B cell (primary cell): ENCODE results near the gene SIPA1L2. TPM values are rescaled to one million over a fixed set of nuclear protein-coding genes. Genes with fewer than 3 reads are reported as not detected.

Experiments
- ATAC-seq: fragments of 200-7000 bp; cut with Tn5 transposase; one replicate; pipeline ENCODE4 v1.10.0; 2021; ENCODE audit warnings: low read depth, mild to moderate bottlenecking, moderate number of reproducible peaks, moderate library complexity
- CTCF ChIA-PET: fragments of 350-600 bp; sonication (Branson Sonifier 250); formaldehyde crosslinking; loops from one replicate; lab custom pipeline; 2021; ENCODE audit warnings: antibody characterized with exemption, inconsistent platforms; lab: Charles Lee
- POLR2A ChIA-PET: fragments of 350-600 bp; sonication (Branson Sonifier 250); formaldehyde crosslinking; loops from one replicate; lab custom pipeline; 2021; ENCODE audit warnings: antibody characterized with exemption; lab: Charles Lee
- DNase-seq: peaks from one replicate; pipeline ENCODE4 v3.0.0; 2013
- H2AFZ ChIP-seq: 2 replicates; pipeline ENCODE4 v1.6.1; 2012; ENCODE audit warnings: mild to moderate bottlenecking, low read depth, low read length; ENCODE audit not compliant: insufficient read depth, poor library complexity, severe bottlenecking
- H3K27ac ChIP-seq, 2 donors: 1 replicate in 1 of 2; 2 replicates in 1 of 2; pipeline ENCODE4 v1.5.1; 2012 to 2013; ENCODE audit warnings: low read length in 2 of 2, mild to moderate bottlenecking in 2 of 2, moderate library complexity in 1 of 2
- H3K27me3 ChIP-seq, 4 experiments: fragments of 200-600 bp in 1 of 4; sonication (generic) in 1 of 4; replicated peaks in 1 of 4; 1 replicate in 2 of 4; 2 replicates in 2 of 4; pipeline versions ENCODE4 v1.6.1 to v1.7.0; 2013 to 2016; ENCODE audit warnings: low read length in 3 of 4, mild to moderate bottlenecking in 2 of 4, mixed read lengths in 1 of 4, moderate library complexity in 1 of 4; ENCODE audit not compliant: insufficient read depth in 4 of 4, control insufficient read depth in 3 of 4; ENCODE audit errors: control extremely low read depth in 1 of 4
- H3K36me3 ChIP-seq, 2 experiments: replicated peaks in 1 of 2; 1 replicate in 1 of 2; 2 replicates in 1 of 2; pipeline versions ENCODE4 v1.6.1 to v1.7.1; 2013; ENCODE audit warnings: low read length in 1 of 2; ENCODE audit not compliant: insufficient read depth in 2 of 2, control insufficient read depth in 1 of 2; ENCODE audit errors: control extremely low read depth in 1 of 2, extremely low read depth in 1 of 2
- H3K4me1 ChIP-seq, 2 donors: fragments of 200-600 bp in 1 of 2; sonication (generic) in 1 of 2; 1 replicate in 1 of 2; 2 replicates in 1 of 2; pipeline versions ENCODE4 v1.5.1 to v1.6.1; 2013 to 2017; ENCODE audit warnings: low read length in 2 of 2; ENCODE audit not compliant: control insufficient read depth in 2 of 2, insufficient read depth in 2 of 2
- H3K4me2 ChIP-seq: replicated peaks from 2 replicates; pipeline ENCODE3; 2012; ENCODE audit warnings: mild to moderate bottlenecking, low read depth, low read length; ENCODE audit not compliant: poor library complexity, severe bottlenecking
- H3K4me3 ChIP-seq, 5 experiments: fragments of 200-600 bp in 1 of 5; sonication (generic) in 1 of 5; 1 replicate in 3 of 5; 2 replicates in 2 of 5; pipeline versions ENCODE4 v1.5.1 to v1.7.0; 2011 to 2016; ENCODE audit warnings: low read length in 4 of 5, mild to moderate bottlenecking in 4 of 5, low read depth in 2 of 5, control low read depth in 1 of 5, moderate library complexity in 1 of 5; ENCODE audit not compliant: insufficient read depth in 1 of 5; ENCODE audit errors: control extremely low read depth in 1 of 5, extremely low read depth in 1 of 5
- H3K79me2 ChIP-seq: fragments of 200-600 bp; sonication (generic); one replicate; pipeline ENCODE4 v1.6.0; 2016; ENCODE audit warnings: low read length; ENCODE audit not compliant: control insufficient read depth, insufficient read depth
- H3K9ac ChIP-seq: fragments of 200-600 bp; sonication (generic); 2 replicates; pipeline ENCODE4 v1.6.1; 2017; ENCODE audit warnings: mild to moderate bottlenecking, low read length, moderate library complexity
- H3K9me3 ChIP-seq, 3 donors: one replicate each; pipeline versions ENCODE4 v1.6.1 to v1.7.1; 2013; ENCODE audit warnings: low read length in 2 of 3; ENCODE audit not compliant: control insufficient read depth in 2 of 3, insufficient read depth in 1 of 3; ENCODE audit errors: control extremely low read depth in 1 of 3
- H4K20me1 ChIP-seq: 2 replicates; pipeline ENCODE4 v1.6.0; 2012; ENCODE audit warnings: mild to moderate bottlenecking, low read length; ENCODE audit not compliant: insufficient read depth, control insufficient read depth, poor library complexity, severe bottlenecking
- H3K27ac Mint-ChIP-seq: one replicate; pipeline ENCODE4 v1.8.0; 2021; ENCODE audit warnings: mixed read lengths
- H3K27me3 Mint-ChIP-seq: one replicate; pipeline ENCODE4 v1.8.0; 2021; ENCODE audit warnings: mixed read lengths
- H3K4me1 Mint-ChIP-seq: one replicate; pipeline ENCODE4 v1.8.0; 2021; ENCODE audit warnings: mixed read lengths
- H3K4me3 Mint-ChIP-seq: one replicate; pipeline ENCODE4 v1.8.0; 2021; ENCODE audit warnings: mixed read lengths
- H3K9me3 Mint-ChIP-seq: one replicate; pipeline ENCODE4 v1.8.0; 2022; ENCODE audit warnings: mixed read lengths; ENCODE audit not compliant: insufficient read depth
- CTCF ChIP-seq: fragments of 200-600 bp; IDR thresholded peaks from one replicate; pipeline ENCODE4 v1.8.0; 2022; ENCODE audit warnings: antibody characterized with exemption, mild to moderate bottlenecking
- EZH2 ChIP-seq: IDR thresholded peaks from 2 replicates; pipeline ENCODE4 v1.6.1; 2012; ENCODE audit warnings: borderline replicate concordance, low read depth, mild to moderate bottlenecking, moderate library complexity, low read length; ENCODE audit not compliant: insufficient read depth, poor library complexity, severe bottlenecking
- WGBS: methylation state at CpG from one replicate; pipeline ENCODE4 v1.1.5; 2013; ENCODE audit warnings: missing lambda C conversion rate; ENCODE audit not compliant: insufficient coverage; 5-methylcytosine and 5-hydroxymethylcytosine counted together
- intact Hi-C: fragments of 100-400 bp; cut with micrococcal nuclease; formaldehyde crosslinking; loops from one replicate; pipeline ENCODE4 v1.10.0; 2022
- polyA plus RNA-seq: library from polyadenylated mRNA; depleted of rRNA; stranded (reverse); fragments of >200 nt; gene quantifications from 2 replicates; pipeline ENCODE4 v1.2.3, GENCODE V29; 2012
- total RNA-seq, 2 donors: library from RNA; stranded (reverse); fragments of 120-200 nt in 1 of 2; gene quantifications; 1 replicate in 1 of 2; 2 replicates in 1 of 2; pipeline versions ENCODE4 v1.2.3 to v1.2.4, GENCODE V29; 2013 to 2022

Gene SIPA1L2
- total and polyA plus RNA-seq, 2 donors (not counting 1 experiment from before 2014, with no cell fraction given): 0.07 TPM

- Histone ChIP-seq H3K9me3 (peaks cover 0 to 4% (median 0%) of the 10 kb centered on the region in 3 donors), H2AFZ (no peak overlapping the region), H3K79me2 (no peaks in the 10 kb centered on the region), H3K27me3 (no peaks in the 10 kb centered on the region), H3K4me2 (no peak overlapping the region), H3K27ac (no peak overlapping the region), H3K36me3 (no peaks in the 10 kb centered on the region), H3K4me1 (peaks cover 19 to 25% of the 10 kb centered on the region in 2 donors), H4K20me1 (no peaks in the 10 kb centered on the region), H3K4me3 (no peak overlapping the region), H3K9ac (no peak overlapping the region)
- Mint-ChIP-seq H3K27me3 (no peaks in the 10 kb centered on the region), H3K9me3 (no peaks in the 10 kb centered on the region), H3K4me3 (no peak overlapping the region), H3K4me1 (peaks cover 18% of the 10 kb centered on the region), H3K27ac (no peak overlapping the region)
- WGBS: 100% methylated on average over 1 of the region's 6 CpGs
- ATAC-seq: no peak
- ChIA-PET CTCF (no interaction called here), POLR2A (no interaction called here)
- no peak for DNase-seq
- TF ChIP-seq CTCF: no peak
- intact Hi-C loops: no loop called here
Observed at GRCh38 chr1:232589111-232589811, 40.7 kb downstream of the SIPA1L2 start.

- Histone ChIP-seq H3K27ac (no peak overlapping the region), H3K4me2 (no peak overlapping the region), H2AFZ (no peak overlapping the region), H3K4me1 (peaks cover 19 to 25% of the 10 kb centered on the region in 2 donors), H3K36me3 (no peaks in the 10 kb centered on the region), H3K79me2 (no peaks in the 10 kb centered on the region), H3K4me3 (no peak overlapping the region), H3K9ac (no peak overlapping the region), H3K9me3 (peaks cover 0 to 4% (median 0%) of the 10 kb centered on the region in 3 donors), H4K20me1 (no peaks in the 10 kb centered on the region), H3K27me3 (no peaks in the 10 kb centered on the region)
- ATAC-seq: no peak
- no peak for DNase-seq
- H3K4me3 Mint-ChIP-seq: no peak overlapping the region
- no peak for TF ChIP-seq CTCF
- TF ChIP-seq EZH2: no peak
- 79% methylated on average over 9 of the region's 11 CpGs for WGBS
- H3K27me3 Mint-ChIP-seq: no peaks in the 10 kb centered on the region
- H3K9me3 Mint-ChIP-seq: no peaks in the 10 kb centered on the region
- peaks cover 18% of the 10 kb centered on the region for H3K4me1 Mint-ChIP-seq
- intact Hi-C loops: no loop called here
- no peak overlapping the region for H3K27ac Mint-ChIP-seq
- ChIA-PET CTCF (no interaction called here), POLR2A (no interaction called here)
Observed at GRCh38 chr1:232587141-232588008, 42.6 kb downstream of the SIPA1L2 start.
